Thoracic aorta (tissue), 2 donors: ENCODE results near the gene CBX2. TPM values are rescaled to one million over a fixed set of nuclear protein-coding genes. Genes with fewer than 3 reads are reported as not detected.

Experiments
- ATAC-seq: fragments of 150-250 bp; one replicate; pipeline ENCODE4 v1.8.0; 2017; ENCODE audit warnings: low read depth; ENCODE audit not compliant: insufficient number of reproducible peaks, low FRiP score
- DNase-seq: peaks from one replicate; pipeline ENCODE4 v3.0.0-alpha.2; 2020; ENCODE audit warnings: low spot score
- H3K27ac ChIP-seq, 2 donors: fragments of 200-600 bp; sonication (generic); 1 replicate in 1 of 2; 2 replicates in 1 of 2; pipeline ENCODE4 v1.5.1; 2016; ENCODE audit warnings: mild to moderate bottlenecking in 2 of 2, moderate library complexity in 2 of 2
- H3K27me3 ChIP-seq: fragments of 200-600 bp; sonication (generic); replicated peaks from 2 replicates; pipeline ENCODE4 v1.6.0; 2016; ENCODE audit warnings: mild to moderate bottlenecking; ENCODE audit not compliant: insufficient read depth
- H3K36me3 ChIP-seq: fragments of 200-600 bp; sonication (generic); one replicate; pipeline ENCODE4 v1.5.1; 2016
- H3K4me1 ChIP-seq, 2 donors: fragments of 200-600 bp; sonication (generic); 1 replicate in 1 of 2; 2 replicates in 1 of 2; pipeline versions ENCODE4 v1.5.1 to v1.6.0; 2016; ENCODE audit warnings: low read depth in 2 of 2, mild to moderate bottlenecking in 1 of 2; ENCODE audit not compliant: control insufficient read depth in 1 of 2
- H3K4me3 ChIP-seq: fragments of 200-600 bp; sonication (generic); 2 replicates; pipeline ENCODE4 v1.5.1; 2016; ENCODE audit warnings: mild to moderate bottlenecking
- H3K9me3 ChIP-seq: fragments of 200-600 bp; sonication (generic); 2 replicates; pipeline ENCODE4 v1.5.1; 2016
- CTCF ChIP-seq: fragments of 200-600 bp; sonication (generic); IDR thresholded peaks from one replicate; pipeline ENCODE4 v1.5.1; 2019; ENCODE audit warnings: antibody characterized with exemption
- total RNA-seq, 2 donors: library from RNA; depleted of rRNA; stranded (reverse); fragments of >200 nt; gene quantifications; one replicate each; pipeline versions ENCODE4 v1.1.0 to v1.2.3, GENCODE V29; 2016

CBX2 gene
- total RNA-seq, 2 donors from 2014 or later, result 0.14 TPM; not detected in 1

DNA sequence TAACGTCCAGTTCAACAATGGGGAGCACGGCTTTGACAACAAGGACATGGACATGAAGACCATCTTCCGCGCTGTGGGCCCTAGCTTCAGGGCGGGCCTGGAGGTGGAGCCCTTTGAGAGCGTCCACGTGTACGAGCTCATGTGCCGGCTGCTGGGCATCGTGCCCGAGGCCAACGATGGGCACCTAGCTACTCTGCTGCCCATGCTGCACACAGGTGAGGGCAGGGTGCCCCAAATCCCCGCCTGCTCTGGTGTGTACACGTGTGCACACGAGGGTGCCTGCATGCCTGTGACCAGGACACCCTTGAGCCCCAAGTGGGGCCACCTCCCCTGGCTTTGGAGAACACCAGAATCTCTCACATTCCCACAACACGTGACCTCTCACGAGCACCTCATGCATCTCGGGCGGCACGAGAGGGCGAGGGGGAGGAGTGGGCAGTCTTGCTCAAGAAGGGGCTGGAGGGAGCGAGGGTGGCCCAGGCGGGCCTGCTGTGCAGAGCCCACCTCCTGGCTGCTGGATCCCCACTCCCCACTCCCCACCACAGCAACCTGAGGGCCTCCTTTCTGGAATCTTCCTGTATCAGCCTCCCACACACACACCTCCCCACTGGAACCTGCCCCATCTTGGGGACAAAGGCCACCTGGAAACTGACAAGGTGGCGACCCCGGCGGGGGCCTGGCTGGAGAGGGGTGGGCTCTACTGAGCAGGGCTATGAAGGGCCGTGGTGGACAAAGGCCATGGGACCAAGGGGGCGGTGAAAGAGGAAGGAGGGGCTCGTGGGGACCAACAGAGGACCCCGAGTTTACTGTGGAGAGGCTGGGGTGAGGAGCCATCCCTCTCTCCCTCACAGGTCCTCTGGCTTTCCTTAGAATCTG is 40.7 kb upstream of the CBX2 start:
- Histone ChIP-seq H3K27ac (no peak overlapping the region), H3K4me1 (peaks cover 3 to 8% of the 10 kb centered on the region in 2 donors), H3K27me3 (no peaks in the 10 kb centered on the region), H3K36me3 (no peaks in the 10 kb centered on the region), H3K4me3 (no peak overlapping the region), H3K9me3 (no peaks in the 10 kb centered on the region)
- DNase-seq, result no peak
- no peak for ATAC-seq
- no peak for TF ChIP-seq CTCF

GRCh38 chr17:79737922-79738578 is 39.9 kb upstream of the CBX2 start:
- no peak for TF ChIP-seq CTCF
- Histone ChIP-seq H3K9me3 (no peaks in the 10 kb centered on the region), H3K4me1 (peaks cover 3 to 8% of the 10 kb centered on the region in 2 donors), H3K4me3 (no peak overlapping the region), H3K27ac (no peak overlapping the region), H3K27me3 (no peaks in the 10 kb centered on the region), H3K36me3 (no peaks in the 10 kb centered on the region)
- ATAC-seq (no peak), DNase-seq (no peak)

DNA sequence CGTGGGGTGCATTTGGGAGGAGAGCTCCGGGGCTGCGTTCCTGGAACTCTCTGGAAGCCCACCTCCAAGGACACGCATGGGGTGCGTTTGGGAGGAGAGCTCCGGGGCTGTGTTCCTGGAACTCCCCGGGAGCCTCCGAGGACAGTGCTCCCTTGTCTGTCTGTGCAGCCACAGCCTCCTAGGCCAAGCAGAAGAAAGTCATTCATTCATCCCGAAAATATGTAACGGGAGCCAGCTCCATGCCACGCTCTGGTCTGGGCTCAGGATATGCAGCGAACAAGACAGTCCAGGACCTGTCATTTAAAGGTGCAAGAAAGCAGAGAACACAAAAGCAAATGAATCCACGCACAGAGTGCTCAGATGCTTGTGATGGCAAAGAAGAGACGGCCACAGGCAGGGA is 39.3 kb upstream of the CBX2 start:
- peaks cover 3 to 8% of the 10 kb centered on the region in 2 donors for H3K4me1 ChIP-seq
- H3K9me3 ChIP-seq, result no peaks in the 10 kb centered on the region
- H3K27ac ChIP-seq, result no peak overlapping the region
- H3K27me3 ChIP-seq, result no peaks in the 10 kb centered on the region
- DNase-seq (no peak), ATAC-seq (no peak)
- H3K4me3 ChIP-seq, result no peak overlapping the region
- H3K36me3 ChIP-seq, result no peaks in the 10 kb centered on the region
- TF ChIP-seq CTCF, result no peak

- Histone ChIP-seq H3K27ac (no peak overlapping the region), H3K36me3 (no peaks in the 10 kb centered on the region), H3K27me3 (no peaks in the 10 kb centered on the region), H3K4me1 (peaks cover 3 to 8% of the 10 kb centered on the region in 2 donors), H3K4me3 (no peak overlapping the region), H3K9me3 (no peaks in the 10 kb centered on the region)
- TF ChIP-seq CTCF, result no peak
- DNase-seq (no peak), ATAC-seq (no peak)
These were observed 38.5 kb upstream of the CBX2 start for GRCh38 chr17:79739148-79740062.
